Ishikawa (cell line): Measurements from ENCODE around the gene LMF2.

Experiments used
- CEBPB ChIP-seq: IDR thresholded peaks from 2 replicates; pipeline ENCODE4 v1.6.1; 2012
- CREB1 ChIP-seq: IDR thresholded peaks from 2 replicates; pipeline ENCODE4 v1.6.1; 2012; ENCODE audit warnings: low read depth
- EGR1 ChIP-seq: IDR thresholded peaks from 2 replicates; pipeline ENCODE4 v1.6.1; 2012
- EP300 ChIP-seq: IDR thresholded peaks from 2 replicates; pipeline ENCODE4 v1.6.1; 2012; ENCODE audit warnings: borderline replicate concordance
- FOXM1 ChIP-seq: IDR thresholded peaks from 2 replicates; pipeline ENCODE4 v1.6.1; 2012; ENCODE audit warnings: low read depth, borderline replicate concordance
- NFIC ChIP-seq: IDR thresholded peaks from 2 replicates; pipeline ENCODE4 v1.6.1; 2012
- RAD21 ChIP-seq: IDR thresholded peaks from 2 replicates; pipeline ENCODE4 v1.6.1; 2012; ENCODE audit warnings: low read depth
- TAF1 ChIP-seq: IDR thresholded peaks from 2 replicates; pipeline ENCODE4 v1.6.1; 2012; ENCODE audit warnings: low read depth, mild to moderate bottlenecking
- TCF12 ChIP-seq: IDR thresholded peaks from 2 replicates; pipeline ENCODE4 v1.6.1; 2012; ENCODE audit warnings: low read depth
- TEAD4 ChIP-seq: IDR thresholded peaks from 2 replicates; pipeline ENCODE4 v1.6.1; 2012
- YY1 ChIP-seq: IDR thresholded peaks from 2 replicates; pipeline ENCODE4 v1.6.1; 2012; ENCODE audit warnings: low read depth
- ZBTB7A ChIP-seq: IDR thresholded peaks from 2 replicates; pipeline ENCODE4 v1.6.1; 2012; ENCODE audit warnings: low read depth
- TF ChIP-seq, protein P1 (sequence below): IDR thresholded peaks from 2 replicates; pipeline ENCODE4 v1.6.1; 2012
- TF ChIP-seq, protein P2 (sequence below): IDR thresholded peaks from 2 replicates; pipeline ENCODE4 v1.6.1; 2012
- TF ChIP-seq, protein P3 (sequence below): IDR thresholded peaks from 2 replicates; pipeline ENCODE4 v1.6.1; 2012; ENCODE audit warnings: low read depth, mild to moderate bottlenecking

LMF2 gene

DNA sequence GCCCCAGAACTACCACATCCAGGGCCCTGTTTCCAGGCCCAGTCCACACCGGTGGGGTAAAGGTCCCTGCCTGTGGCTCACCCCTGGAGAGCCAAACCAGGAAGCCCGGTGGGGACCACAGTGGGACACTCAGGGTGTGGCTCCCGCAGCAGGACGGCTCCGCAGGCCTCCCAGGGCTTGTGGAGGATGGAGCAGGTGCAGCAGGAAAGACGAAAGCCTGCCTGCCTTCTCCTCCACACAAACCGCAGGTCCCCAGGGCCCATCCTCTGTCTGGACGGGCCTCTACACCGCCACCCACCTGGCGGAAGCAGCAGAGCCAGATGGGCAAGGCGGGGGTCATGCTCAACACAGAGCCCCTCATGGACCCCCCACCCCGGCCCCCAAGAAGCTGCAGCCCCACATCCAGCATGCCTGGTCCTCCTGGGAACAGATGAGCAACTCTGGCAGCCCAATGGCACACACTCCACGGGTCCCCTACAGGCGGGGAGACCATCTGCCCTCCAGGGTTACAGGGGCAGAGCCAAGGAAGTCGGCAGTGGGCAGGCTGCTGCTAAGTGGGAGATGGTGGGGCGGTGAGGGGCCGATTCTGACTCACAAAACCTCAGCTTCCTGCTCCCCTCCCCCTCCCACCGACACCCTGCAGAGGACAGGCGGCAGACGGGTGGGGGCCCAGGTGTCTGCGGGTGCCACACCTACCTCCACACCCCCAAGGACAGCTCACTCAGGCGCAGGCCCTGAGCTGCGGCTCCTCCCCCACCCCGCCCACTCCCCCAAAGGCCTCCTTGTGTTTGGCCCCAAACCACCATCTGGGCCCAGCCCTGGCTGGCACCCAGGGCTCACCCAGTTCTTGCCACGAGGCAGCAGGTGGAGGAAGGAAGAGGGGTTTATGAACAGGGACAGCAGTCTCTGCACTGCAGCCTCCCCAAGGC lies 37.9 kb downstream of the LMF2 start:
- TF ChIP-seq ZBTB7A (peak; percentile 61; the same call in 1 of the 2 replicates), NFIC (peak; percentile 37; the same call in 1 of the 2 replicates), TAF1 (no peak), FOXM1 (no peak), YY1 (no peak), TCF12 (peak; percentile 78), CREB1 (no peak), RAD21 (no peak), CEBPB (no peak), EGR1 (peak; percentile 27; the same call in 1 of the 2 replicates), TEAD4 (no peak), EP300 (0 out of 2 replicates have a peak, but pooled peaks have one; percentile 47)
- TF ChIP-seq, protein P1, sequence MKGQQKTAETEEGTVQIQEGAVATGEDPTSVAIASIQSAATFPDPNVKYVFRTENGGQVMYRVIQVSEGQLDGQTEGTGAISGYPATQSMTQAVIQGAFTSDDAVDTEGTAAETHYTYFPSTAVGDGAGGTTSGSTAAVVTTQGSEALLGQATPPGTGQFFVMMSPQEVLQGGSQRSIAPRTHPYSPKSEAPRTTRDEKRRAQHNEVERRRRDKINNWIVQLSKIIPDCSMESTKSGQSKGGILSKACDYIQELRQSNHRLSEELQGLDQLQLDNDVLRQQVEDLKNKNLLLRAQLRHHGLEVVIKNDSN: no peak
- TF ChIP-seq, protein P2, sequence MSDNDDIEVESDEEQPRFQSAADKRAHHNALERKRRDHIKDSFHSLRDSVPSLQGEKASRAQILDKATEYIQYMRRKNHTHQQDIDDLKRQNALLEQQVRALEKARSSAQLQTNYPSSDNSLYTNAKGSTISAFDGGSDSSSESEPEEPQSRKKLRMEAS: peak; percentile 67; the same call in 1 of the 2 replicates
- TF ChIP-seq, protein P3, sequence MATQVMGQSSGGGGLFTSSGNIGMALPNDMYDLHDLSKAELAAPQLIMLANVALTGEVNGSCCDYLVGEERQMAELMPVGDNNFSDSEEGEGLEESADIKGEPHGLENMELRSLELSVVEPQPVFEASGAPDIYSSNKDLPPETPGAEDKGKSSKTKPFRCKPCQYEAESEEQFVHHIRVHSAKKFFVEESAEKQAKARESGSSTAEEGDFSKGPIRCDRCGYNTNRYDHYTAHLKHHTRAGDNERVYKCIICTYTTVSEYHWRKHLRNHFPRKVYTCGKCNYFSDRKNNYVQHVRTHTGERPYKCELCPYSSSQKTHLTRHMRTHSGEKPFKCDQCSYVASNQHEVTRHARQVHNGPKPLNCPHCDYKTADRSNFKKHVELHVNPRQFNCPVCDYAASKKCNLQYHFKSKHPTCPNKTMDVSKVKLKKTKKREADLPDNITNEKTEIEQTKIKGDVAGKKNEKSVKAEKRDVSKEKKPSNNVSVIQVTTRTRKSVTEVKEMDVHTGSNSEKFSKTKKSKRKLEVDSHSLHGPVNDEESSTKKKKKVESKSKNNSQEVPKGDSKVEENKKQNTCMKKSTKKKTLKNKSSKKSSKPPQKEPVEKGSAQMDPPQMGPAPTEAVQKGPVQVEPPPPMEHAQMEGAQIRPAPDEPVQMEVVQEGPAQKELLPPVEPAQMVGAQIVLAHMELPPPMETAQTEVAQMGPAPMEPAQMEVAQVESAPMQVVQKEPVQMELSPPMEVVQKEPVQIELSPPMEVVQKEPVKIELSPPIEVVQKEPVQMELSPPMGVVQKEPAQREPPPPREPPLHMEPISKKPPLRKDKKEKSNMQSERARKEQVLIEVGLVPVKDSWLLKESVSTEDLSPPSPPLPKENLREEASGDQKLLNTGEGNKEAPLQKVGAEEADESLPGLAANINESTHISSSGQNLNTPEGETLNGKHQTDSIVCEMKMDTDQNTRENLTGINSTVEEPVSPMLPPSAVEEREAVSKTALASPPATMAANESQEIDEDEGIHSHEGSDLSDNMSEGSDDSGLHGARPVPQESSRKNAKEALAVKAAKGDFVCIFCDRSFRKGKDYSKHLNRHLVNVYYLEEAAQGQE: no peak

DNA sequence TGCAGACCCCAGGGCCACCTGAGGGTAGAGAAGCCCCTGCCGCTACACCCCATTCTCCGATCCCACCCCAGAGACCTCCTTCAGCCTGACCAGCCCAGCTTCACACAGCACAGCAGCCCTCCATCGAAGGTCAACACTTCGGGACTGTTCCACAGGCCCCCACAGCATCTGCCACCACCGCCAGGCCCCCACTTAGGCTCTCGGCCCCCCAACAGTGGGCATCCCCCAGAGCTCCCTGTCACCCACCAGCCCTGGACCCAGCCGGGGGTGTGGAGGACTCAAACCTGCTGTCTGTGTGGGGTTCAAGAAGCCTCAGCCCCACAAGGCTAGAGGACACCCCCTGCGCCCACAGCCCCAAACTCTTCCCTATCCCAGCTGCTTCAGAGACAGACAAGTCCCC lies 38.9 kb downstream of the LMF2 start:
- TF ChIP-seq CREB1 (no peak), RAD21 (no peak), TCF12 (no peak), EP300 (no peak), EGR1 (no peak), CEBPB (no peak), ZBTB7A (no peak), YY1 (no peak)
- TF ChIP-seq, protein P3: no peak
- TF ChIP-seq, protein P2: no peak
- TF ChIP-seq, protein P1: no peak

DNA sequence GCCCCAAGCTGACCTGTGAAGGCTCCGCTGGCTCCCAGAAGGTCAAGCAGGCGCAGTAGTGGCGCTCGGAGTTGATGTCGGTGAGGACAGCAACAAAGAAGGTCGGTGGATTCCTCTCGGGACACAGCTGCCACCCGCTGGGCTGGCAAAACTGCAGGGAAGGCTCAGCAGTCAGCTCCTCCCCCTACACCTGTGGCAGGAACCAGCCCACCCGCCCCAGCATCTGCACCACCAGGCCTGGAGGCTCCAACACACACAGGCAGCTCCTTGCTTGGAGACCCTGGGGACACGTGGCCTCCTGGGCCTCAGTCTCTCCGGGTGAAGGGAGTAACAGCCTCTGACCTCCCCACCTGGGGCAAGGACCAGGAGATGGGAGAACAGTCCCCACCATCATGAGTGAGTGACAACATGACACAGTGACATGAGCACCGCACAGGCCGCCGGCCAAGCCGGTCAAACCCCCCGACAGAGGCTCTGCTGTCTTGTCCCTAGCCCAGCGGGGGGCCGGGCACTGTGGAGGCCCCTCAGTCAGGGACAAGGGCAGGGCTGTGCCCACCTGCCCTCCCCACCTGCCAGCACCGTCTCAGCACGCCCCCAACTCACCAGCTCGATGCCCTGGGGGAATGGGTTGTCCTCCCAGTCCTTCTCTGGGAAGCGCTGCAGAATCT lies 39.6 kb downstream of the LMF2 start:
- TF ChIP-seq NFIC (no peak), YY1 (no peak), ZBTB7A (no peak), TAF1 (no peak), TEAD4 (no peak), TCF12 (no peak), RAD21 (no peak), CREB1 (no peak), EGR1 (no peak), EP300 (no peak), FOXM1 (no peak), CEBPB (no peak)
- TF ChIP-seq, protein P1: no peak
- TF ChIP-seq, protein P3: no peak
- TF ChIP-seq, protein P2: no peak
